GM12892 (cell line): ENCODE data around the gene SMOC1.

Experiments used
- POLR2AphosphoS5 ChIP-seq: IDR thresholded peaks from 2 replicates; pipeline ENCODE4 v1.6.1; 2011; ENCODE audit warnings: low read depth, low read length, control low read depth
- TAF1 ChIP-seq: IDR thresholded peaks from 2 replicates; pipeline ENCODE4 v1.6.1; 2011; ENCODE audit warnings: low read depth, mild to moderate bottlenecking, control low read depth, low read length, borderline replicate concordance

DNA sequence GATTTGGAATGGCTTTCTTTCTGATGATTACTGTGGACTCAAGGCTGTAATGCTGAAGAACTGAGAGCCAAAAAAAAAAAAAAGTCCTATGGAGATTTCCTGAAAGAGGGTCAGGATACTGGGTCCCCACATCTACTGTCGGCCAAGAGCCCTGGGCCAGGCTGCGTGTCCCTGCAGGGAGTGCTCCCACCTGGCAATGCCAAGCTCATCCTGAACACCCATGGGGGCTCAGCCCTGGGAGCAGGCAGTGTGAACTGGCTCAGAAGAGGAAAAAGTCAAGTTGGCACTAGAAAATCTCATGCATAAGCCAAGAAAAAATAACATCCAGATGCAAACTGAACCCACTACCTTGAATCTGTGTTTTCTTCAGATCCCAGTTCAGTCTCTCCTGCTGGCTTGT, 35.0 kb upstream of the SMOC1 start:
- TF ChIP-seq POLR2AphosphoS5 (no peak), TAF1 (no peak)
